Measurements from ENCODE around the gene SIK2.

DNA sequence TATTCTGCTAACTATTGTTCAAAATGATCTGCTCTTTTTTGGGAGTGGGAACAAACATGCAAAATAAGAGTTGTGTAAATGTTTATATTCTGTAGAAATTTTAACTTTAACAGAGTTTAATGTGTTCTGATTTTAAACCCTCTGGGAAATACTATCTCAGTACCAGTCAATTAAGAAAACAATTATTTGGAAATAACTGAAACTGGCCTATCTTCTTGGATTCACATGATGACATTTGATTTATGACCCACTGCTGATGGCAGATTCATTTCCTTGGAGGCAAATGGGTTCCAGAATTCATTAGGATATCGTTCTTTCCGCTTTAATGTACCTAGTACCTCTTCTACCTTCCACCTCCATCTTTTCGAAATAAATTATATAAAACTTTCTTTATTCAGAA is 5.5 kb downstream of the SIK2 start:
- TF ChIP-seq POLR2A (IDR thresholded peaks at IDR 0.05; ENCODE audit: borderline replicate concordance, extremely low read depth, insufficient read depth, insufficient read length), result no peak
- TF ChIP-seq CTCF (IDR thresholded peaks at IDR 0.05 in 2 of 3, conservative IDR thresholded peaks at IDR 0.05 in 1 of 3; ENCODE audit: borderline replicate concordance in 1 of 3, insufficient read depth in 1 of 3, low read depth in 2 of 3, low read length in 2 of 3), result no peak
- TF ChIP-seq EZH2 (IDR thresholded peaks at IDR 0.05), result no peak
- no peak for TF ChIP-seq YY1 (IDR thresholded peaks at IDR 0.05; ENCODE audit: extremely low read depth, insufficient replicate concordance, low read depth, low read length)
- no peak for TF ChIP-seq ZNF274 (IDR thresholded peaks at IDR 0.05; ENCODE audit: low read depth, low read length)
- no peak for TF ChIP-seq REST (IDR thresholded peaks at IDR 0.05; ENCODE audit: low read depth)
- TF ChIP-seq CEBPB (IDR thresholded peaks at IDR 0.05; ENCODE audit: low read depth), result no peak
- no peak for TF ChIP-seq TCF7L2 (IDR thresholded peaks at IDR 0.05; ENCODE audit: borderline replicate concordance, extremely low read depth, insufficient read depth, insufficient read length)
- no peak for TF ChIP-seq CBX3 (IDR thresholded peaks at IDR 0.05; ENCODE audit: low read depth)
- TF ChIP-seq EGR1 (IDR thresholded peaks at IDR 0.05; ENCODE audit: low read depth), result no peak
- TF ChIP-seq EZH2phosphoT487 (IDR thresholded peaks at IDR 0.05; ENCODE audit: borderline replicate concordance), result no peak
- no peak for TF ChIP-seq RAD21 (IDR thresholded peaks at IDR 0.05; ENCODE audit: low read depth)
- TF ChIP-seq SRF (IDR thresholded peaks at IDR 0.05; ENCODE audit: low read depth), result no peak
- TF ChIP-seq SIN3A (IDR thresholded peaks at IDR 0.05; ENCODE audit: low read depth), result no peak

Measured in HCT116 (cell line).